ENCODE data around the gene CEP170B.

DNA sequence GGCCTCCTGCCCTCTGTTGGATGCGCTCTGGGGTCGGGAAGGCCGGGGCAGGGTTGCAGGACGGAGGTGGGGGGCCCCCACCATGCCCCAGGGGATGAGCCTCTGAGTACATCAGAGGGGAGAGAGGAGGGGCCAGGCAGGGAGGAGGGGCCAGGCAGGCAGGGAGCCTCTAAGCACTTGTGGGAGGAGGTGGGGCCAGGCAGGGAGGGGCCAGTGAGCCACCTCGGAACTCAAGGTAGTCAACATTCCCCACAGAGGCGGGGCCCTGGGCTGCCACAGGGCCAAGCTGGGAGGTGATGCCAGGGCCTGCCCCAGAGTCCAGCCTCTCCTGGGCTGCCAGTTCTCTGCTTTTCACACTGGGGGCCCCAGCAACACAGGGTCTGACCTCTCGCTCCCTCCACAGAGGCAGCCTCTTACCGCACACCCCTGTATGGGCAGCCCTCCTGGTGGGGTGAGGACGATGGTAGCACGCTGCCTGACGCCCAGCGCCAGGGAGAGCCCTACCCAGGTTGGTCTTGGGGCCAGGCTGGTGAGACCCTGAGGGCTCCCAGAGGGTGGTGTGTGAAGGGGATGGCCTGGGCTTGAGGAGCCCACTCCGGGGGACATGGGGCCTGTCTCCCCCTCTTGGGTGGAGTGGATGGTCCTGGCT lies 17.4 kb downstream of the CEP170B start:
- TF ChIP-seq, protein P1, sequence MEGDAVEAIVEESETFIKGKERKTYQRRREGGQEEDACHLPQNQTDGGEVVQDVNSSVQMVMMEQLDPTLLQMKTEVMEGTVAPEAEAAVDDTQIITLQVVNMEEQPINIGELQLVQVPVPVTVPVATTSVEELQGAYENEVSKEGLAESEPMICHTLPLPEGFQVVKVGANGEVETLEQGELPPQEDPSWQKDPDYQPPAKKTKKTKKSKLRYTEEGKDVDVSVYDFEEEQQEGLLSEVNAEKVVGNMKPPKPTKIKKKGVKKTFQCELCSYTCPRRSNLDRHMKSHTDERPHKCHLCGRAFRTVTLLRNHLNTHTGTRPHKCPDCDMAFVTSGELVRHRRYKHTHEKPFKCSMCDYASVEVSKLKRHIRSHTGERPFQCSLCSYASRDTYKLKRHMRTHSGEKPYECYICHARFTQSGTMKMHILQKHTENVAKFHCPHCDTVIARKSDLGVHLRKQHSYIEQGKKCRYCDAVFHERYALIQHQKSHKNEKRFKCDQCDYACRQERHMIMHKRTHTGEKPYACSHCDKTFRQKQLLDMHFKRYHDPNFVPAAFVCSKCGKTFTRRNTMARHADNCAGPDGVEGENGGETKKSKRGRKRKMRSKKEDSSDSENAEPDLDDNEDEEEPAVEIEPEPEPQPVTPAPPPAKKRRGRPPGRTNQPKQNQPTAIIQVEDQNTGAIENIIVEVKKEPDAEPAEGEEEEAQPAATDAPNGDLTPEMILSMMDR (IDR thresholded peaks at IDR 0.05), result no peak
- no peak for TF ChIP-seq POLR2A (IDR thresholded peaks at IDR 0.05)
